CD4-positive, alpha-beta T cell treated with Interleukin-4 for 4 hours (primary cell): ENCODE data around the gene GNA15.

Experiments
- DNase-seq: peaks from one replicate; pipeline ENCODE4 v3.0.0-alpha.2; 2020

The GNA15 gene

DNA sequence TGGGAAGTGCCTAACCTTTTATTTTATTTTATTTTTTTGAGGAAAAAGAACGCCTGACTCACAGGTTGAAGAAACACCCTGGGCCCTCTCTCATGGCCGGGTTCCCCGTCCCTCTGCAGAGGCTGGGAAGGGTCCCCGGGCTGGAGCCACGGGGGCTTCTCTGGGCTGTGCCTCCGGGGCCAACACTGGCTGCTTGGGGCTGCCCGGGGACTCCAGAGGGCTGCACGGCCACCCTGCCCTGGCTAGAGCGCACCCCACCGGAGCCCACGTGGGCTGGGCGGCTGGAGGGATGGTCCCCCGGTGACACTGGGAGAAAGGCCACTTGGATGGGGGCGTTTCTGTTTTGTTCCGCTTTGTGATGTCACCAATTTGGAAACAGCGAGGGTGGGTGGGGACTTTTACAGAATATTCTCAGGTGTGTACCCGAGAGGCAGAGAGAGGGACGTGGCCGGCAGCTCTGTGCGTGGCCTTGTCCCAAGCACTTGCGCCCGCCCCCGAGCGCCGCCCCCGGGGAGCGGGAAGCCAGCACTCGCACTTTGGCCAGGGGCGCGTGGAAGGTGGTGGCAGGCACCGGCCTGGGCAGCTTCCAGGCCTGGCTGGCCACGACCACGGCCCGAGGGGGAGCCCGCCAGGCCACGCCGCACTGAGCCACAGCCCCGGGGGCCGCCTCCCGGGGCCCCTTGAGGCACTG, 13.9 kb upstream of the GNA15 start:
- no peak for DNase-seq

DNA sequence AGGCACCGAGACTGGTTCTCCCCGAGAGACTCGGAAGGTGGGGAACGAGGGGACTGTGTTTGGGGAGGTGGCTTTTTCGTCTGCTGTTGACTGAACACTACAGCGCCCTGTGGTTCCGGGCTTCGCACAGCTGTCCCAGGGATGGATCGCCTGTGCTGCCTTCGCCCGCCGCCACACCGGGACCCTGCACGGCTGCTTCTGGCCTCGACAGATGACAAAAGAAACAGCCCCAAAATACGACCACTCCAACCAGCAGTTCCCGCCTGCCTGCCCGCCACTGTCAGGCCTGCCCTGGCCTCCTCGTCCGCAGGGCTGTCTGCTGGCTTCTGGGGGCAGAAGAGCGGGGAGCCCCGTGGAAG, 13.3 kb upstream of the GNA15 start:
- DNase-seq = no peak

DNA sequence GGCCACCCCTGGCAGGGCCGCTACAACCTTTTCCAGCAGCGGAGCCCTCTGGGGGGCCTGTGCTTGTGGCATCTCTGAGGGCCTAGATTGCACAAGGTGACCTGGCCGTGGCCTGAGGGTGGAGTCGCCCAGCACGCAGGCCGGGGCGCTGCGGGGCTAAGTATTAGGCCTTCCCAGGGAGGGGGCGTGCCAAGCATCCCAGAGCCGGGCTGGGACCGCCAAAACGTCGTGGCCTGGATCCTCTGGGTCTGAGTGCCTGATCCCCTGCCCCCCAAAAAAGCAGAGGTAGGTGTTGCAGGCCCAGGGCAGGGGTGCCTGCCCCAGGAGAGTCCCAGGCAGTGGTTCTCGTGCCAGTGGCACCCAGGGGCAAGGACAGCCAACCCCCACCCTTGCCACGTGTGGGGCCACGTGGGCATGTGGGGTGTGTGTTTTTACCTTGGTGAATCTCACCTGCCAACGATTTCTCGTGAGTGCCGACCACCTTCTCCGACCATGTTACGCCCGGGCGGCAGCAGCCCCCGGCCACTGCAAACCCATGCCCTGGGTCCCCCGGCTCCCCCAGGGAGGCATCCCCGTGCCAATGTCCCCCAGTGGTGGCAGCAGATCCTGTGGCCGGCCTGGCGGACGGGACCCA, 12.6 kb upstream of the GNA15 start:
- no peak for DNase-seq

DNA sequence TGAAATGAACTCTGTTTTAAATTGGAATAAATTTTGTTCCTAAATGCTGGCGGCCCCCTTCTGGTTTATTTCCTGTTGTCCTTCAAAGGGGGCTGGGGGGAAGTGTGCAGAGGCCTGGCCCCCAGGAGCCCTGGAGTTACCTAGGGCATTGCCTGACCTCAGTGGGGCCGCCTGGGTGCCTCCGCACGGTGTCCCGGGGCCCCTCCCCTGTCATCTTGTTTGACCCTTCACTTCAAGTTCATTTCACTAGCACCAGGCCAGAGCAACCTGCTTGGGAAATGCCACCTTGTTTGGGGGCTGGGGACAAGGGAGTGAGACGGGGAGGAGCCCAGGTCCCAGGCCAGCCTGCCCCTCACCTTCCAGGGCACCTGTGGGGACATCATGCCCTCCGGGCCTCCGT, 11.9 kb upstream of the GNA15 start:
- no peak for DNase-seq

DNA sequence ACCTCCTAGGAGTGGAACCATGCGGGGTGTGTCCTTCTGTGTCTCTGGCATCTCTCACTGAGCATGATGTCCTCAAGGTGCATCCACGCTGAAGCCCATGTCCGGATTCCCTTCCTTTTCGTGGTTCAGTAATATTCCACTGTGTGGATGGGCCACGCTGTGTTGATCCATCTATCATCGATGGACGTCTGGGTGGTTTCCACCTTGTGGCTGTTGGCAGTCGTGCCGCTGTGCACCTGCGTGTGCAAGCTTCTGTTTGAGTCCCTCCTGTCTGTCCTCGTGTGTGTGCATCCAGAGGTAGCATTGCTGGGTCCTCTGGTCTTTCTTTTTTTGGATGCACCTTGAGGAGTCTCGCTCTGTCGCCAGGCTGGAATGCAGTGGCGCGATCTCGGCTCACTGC, 11.2 kb upstream of the GNA15 start:
- no peak for DNase-seq

DNA sequence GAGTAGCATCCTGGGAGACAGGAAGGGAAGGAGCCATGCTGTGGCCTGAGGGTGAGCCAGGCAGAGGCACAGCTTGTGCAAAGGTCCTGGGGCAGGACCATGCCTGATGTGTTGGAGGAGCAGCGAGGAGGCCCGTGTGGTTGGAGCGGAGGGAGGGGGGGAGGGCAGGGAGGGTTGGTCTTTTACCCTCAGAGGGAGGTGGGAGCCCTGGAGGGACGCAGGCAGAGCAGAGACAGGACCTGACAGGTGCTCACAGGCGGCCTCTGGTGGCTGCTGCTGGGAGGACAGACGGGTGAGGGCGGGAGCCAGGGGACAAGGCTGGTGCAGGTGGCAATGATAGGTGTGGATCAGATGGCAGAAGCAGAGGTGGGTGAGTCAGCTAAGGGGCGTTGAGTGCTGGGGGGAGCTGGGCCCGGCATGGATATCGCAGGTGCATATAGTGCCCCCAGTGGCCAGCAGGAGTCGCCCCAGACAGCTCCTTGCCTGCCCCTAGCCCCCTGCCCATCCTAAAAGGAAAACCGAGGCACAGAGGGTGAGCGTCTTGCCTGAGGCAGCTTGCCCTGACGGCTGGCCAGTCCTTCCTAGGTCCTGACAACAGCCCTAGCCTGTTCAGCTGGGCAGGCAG, 9.8 kb upstream of the GNA15 start:
- peak; percentile 61 for DNase-seq

DNA sequence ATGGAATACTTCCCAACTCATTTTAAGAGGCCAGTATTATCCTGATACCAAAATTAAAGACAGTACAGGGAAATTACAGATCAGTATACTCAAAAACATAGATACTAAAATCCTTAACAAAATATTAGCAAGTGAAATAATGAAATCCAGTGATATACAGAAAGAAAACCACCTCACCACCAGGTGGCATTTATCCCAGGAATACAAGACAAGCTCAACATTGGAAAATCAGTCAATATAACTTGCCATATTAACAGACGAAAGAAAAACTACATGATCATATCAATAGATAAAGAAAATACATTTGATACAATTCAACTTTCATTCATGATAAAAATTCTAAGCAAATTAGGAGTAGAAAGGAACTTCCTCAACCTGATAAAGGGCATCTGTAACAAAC, 6.7 kb upstream of the GNA15 start:
- DNase-seq = peak; percentile 47

DNA sequence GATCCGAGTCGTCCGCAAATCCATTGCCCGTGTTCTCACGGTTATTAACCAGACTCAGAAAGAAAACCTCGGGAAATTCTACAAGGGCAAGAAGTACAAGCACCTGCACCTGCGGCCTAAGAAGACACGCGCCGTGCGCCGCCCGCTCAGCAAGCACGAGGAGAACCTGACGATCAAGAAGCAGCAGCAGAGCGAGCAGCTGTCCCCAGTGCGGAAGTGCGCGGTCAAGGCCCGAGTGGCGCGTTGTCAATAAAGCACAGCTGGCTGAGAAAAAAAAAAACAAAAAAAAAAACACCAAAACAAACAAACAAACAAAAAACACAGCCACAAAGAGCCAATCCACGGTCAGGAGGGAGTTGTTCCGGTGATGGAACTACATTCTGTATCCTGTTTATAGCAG, 4.7 kb upstream of the GNA15 start:
- no peak for DNase-seq

DNA sequence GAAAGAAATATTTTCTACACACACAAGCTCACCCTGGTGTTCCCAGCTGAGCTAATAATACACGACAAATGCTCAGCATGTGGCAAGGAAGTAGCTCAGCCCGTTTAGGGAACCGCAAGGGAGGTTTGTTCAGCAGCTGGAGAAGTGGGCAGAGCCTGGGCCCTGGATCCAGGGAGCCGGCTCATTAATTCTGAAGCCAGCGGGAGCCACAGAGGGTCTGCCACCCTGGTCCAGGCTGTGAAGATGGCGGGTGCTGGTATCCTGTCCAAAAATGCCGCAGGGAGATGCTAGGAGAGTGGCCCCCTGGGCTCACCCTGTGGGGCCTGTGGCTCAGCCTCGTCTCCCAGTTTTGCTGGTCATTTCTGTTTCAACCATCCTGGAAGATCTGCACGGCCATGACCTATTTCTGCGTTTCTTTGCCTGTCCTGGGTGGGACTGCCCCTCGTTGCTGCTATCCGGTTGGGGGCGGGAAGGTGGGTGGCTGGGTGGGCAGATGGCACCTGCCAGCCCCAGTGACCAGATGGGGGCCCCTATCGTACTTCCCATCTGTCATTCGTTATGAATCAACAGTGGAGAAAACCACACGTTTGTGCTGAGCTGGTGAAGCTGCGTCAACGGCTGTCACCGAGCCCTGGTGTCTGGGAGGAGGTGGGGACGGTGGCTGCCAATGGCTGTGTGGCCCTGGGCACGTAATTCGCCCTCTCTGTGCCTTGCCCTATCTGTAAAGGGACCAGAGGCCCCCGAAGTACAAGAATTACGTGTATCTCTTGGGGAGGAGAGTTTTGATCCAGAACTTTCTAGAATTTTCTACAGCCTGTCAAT, 2.7 kb upstream of the GNA15 start:
- peak; percentile 76 for DNase-seq

DNA sequence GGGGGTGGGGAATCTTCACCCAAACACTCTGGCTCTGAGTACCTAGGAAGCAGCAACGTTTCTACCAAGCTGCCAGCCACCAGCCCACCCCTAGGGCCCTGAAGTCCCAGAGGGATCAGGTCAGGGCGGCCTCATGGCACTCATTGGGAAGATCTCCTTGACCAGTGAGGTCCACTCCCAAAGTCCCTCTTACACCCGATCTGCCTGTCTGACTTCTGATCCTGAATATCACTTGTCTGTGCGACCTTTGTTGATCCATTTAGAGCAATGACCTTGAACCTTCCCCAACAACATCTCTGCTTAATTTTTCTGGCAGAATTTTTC, 2.1 kb upstream of the GNA15 start:
- DNase-seq = no peak

DNA sequence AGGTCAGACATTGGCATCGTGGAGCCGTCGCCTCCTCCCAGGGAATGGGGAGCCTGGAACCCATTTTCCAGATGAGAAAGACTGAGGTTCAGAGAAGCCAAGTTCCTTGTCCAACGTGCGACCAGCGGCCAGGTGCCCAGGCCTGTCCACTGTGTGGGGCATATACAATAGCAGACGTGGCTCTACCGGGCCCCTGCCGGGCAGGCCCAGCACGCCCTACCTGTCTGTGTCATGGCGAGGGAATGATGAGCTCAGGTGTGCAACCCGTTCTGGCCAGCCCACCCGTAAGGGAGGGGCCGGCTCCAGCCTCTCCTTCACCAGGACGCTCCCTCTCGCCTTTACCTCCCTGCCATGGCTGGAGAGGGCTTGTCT, 837 bp downstream of the GNA15 start:
- no peak for DNase-seq

DNA sequence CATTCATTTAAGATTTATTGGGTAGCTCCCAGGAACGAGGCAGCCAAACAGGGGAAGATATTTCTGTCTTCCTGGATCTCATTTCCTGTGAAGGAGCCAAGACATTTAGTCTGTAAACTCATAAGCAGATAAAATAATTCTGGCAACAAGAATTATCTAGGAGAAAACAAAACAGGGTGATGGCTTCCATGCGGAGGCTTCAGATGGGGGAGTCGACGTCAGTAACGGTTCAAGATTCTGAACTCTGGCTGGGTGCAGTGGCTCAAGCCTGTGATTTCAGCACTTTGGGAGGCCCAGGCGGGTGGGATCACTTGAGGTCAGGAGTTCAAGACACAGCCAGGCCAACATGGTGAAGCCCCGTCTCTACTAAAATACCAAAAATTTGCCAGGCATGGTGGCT, 1.3 kb downstream of the GNA15 start:
- no peak for DNase-seq

DNA sequence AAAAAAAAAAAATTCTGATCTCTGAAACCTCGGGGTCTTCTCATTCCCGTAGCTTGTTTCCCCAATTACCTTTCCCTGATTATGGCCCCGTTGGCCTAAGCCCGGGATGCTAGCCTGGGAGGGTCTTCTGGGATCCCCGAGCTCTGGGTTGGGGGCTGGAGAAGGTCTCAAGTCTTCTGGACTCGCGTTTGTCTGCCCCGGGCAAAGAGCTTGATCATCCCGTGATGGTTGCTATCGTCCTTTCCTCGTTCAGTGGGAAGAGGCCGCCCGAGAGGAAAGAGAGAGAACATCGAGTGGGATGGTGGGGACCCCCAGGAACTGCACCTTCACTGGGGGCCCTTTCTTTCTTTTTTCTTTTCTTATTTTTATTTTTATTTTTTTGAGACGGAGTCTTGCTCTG, 2.4 kb downstream of the GNA15 start:
- no peak for DNase-seq

DNA sequence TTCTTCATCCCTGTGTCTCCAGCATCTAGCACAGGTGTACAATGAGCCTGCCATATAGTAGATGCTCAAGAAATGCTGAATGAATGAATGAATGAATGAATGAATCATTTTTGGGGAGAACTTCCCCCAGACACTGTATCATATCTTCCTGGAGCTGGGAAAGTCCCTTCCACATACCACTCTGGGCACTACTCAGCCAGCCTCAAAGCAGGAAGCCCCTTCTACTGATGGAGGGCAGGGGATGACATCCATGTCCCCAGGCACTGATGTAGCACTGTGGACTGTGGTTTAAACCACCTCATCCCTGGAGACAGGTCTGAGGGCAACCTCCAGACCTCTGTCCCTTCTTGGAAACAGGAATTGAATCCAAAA, 4.8 kb downstream of the GNA15 start:
- no peak for DNase-seq

DNA sequence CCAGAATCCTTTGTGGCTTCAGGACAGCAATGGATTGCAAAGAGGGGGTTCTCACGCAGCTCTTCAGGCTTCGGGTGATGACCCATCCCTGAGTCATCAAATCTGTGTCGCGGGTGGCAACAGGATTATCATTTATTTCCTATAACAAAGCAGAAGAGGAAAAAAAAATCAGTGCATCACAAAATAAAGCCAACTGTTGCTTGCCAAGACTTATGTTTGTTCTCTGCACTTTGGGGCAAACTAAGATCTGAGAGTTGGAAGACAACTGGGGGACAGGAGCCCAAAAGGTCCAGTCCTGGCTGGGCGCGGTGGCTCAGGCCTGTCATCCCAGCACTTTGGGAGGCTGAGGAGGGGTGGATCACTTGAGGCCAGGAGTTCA, 6.4 kb downstream of the GNA15 start:
- peak; percentile 52 for DNase-seq

DNA sequence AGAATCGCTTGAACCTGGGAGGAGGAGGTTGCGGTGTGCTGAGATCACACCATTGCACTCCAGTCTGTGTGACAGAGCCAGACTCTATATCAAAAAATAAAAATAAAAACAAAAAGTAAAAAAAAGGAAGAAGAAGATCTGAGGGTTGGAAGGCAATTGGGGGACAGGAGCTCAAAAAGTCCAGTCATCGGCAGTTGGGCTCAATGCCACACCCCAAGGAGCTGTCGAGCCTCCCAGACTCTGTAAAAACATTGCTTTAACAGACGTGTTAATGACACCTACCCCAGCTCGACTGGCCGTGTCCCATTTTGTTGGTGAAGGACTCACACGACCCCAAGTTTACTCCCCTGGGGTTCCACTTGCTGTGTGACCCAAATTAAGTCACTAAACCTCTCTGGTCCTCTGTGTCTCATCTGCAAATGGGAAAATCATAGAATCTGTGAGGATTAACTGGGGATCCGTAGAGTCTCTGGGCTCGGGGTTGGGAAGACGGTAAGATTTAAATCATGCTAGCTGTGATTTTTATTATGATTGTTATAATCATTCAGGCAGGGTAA, 7.0 kb downstream of the GNA15 start:
- DNase-seq = no peak

DNA sequence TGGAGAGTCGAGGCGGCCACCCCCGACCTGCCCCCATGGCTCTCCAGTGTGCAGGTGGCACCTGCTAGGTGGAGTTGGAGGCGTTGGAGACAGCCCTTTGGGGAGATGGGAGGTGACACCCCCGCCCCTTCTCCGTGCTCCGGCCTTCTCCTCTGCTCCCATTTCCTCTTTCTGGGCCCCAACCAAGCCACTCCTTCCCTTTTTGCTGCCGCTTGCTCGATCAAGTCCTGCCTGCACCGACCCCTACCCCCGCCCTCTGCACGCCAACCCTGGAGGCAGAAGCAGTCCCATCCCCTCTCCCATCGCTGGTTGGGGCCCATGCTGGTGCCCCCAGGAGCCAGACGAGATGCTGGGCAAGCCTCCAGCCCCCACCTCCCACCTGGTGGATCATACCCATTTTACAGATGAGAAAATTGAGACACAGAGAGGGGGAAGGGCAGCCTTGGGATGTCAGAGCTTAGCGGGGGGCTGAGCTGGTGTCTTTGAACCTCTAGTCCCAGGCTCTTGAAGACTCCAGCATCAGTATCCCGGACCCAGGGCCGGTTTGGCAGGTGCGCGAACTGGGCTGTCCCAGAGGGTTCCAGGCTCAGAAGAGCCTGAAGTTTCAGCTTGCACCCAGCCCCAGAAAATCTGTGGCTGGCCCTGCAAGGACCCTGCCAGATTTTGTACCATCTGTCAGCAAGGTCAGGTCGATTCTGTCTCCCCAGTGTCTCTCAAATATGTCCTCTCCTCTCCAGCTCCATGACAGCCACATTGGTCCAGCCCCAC, 10.3 kb downstream of the GNA15 start:
- no peak for DNase-seq

DNA sequence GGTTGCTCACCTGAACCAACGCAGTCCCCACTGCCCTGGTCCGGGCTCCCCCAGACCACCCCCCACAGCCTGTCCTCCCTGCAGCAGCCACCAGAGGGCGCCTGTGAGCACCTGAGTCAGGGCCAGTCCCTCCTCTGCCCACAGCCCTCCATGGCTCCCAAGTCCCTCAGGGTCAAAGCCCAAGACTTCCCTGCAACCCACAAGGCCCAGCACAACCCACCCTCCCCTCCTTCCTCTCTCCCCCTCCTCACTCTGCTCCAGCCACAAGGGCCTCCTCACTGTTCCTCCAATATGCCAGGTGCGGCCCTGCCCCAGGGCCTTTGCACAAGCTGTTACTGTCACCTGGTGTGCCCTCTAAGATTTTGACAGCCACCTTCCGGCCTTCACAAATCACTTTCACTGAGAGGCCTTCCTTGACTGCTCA, 10.9 kb downstream of the GNA15 start:
- peak; percentile 47 for DNase-seq

DNA sequence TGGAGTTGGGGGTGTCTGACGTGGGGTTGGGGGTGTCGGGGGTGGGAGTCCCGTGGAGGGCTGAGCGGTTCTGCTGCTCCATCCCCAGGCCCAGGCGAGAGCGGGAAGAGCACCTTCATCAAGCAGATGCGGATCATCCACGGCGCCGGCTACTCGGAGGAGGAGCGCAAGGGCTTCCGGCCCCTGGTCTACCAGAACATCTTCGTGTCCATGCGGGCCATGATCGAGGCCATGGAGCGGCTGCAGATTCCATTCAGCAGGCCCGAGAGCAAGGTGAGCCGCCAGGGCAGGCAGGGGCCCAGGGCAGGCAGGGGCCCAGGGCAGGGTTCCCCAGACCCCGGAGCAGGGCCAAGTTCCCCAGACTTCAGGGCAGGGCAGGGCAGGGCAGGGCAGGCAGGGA, 12.7 kb downstream of the GNA15 start:
- DNase-seq = no peak

DNA sequence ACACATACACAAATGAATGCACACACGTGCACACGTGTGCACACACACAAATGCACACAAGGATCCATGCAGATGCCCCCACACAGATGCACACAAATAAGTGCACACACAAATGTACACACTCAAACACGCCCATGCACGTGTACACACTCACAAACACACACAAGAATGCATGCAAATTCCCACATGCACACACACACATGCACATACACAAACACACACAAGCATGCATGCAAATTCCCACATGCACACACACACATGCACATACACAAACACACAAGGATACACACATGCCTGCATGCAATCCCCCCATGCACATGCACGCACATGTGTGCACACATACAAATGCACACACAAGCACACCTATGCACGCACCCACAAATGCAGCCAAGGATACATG, 13.3 kb downstream of the GNA15 start:
- no peak for DNase-seq

DNA sequence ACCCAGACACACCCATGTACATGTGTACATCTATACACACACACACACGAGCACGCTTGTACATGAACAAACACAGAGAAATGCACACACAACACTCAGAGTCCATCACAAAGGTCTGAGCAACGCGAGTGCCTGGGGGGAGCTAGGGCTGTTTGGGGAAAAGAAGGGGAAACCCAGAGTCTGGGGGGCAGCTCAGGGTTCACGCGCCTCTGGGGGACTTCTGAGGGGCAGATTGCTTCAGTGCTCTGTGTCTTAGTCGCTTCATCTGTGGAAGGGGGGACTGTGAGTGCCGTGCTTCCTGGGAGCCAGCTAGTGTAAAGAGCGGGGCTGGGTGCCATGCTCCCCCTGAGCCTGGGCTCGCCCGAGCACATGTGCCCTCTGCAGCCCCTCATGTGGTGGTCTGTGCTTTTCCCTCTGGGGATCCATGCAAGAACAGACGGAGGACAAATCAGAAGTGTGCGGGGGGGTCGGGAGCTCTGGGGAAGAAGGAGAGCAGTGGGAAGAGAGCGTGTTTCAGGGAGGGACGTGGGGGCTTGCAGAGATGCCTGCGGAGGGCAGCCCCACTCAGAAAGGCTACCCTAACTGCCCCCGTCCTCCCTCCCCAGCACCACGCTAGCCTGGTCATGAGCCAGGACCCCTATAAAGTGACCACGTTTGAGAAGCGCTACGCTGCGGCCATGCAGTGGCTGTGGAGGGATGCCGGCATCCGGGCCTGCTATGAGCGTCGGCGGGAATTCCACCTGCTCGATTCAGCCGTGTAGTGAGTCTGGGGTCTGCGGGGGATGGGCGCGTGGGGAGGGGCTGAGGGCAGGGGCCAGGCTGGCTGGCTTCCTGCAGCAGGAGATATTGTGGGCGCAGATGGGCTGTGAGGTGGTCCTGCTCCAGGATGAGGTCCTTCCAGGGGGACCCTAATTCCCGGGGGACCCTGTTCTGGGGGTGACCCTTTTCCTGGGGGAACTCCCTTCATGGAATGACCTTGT, 14.0 kb downstream of the GNA15 start:
- no peak for DNase-seq
